GM19463 (cell line): ENCODE measurements around the gene TBX2.

Experiments
- ATAC-seq: cut with Tn5 transposase; IDR thresholded peaks from one replicate; pipeline ENCODE4 v1.9.1; 2021; ENCODE audit warnings: mild to moderate bottlenecking, moderate library complexity; ENCODE audit not compliant: unreplicated experiment

TBX2 gene

DNA sequence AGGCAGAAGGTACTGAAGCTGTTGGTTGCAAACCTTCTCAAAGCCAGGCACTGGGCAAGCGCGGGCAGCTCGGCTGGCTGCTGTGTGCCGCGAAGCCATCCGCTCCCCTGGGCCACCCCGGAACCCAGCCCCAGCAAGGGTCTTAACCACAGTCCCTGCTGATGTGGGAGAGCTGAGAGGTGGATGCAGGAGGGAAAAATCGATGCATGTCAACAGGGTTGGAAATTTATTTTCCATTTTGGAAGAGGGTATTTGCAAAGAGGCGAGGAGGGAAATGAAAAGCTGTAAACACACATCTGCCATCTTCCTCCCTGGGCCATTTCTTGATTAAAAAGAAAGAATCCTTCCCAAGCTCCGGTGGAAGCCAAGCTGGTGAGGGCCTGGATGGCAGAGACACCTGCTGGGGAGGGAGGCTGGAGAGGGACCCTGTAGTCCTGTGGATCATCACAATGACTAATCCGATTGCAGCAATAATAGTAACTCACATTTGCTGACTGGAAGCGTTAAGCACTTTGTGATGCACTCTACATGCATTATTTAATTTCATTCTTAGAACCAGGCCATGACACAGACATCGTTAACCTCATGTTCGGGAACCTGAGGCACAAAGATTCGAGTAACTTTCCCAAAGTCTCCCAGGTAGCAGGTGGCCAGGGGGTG lies 13.9 kb upstream of the TBX2 start:
- no peak for ATAC-seq

DNA sequence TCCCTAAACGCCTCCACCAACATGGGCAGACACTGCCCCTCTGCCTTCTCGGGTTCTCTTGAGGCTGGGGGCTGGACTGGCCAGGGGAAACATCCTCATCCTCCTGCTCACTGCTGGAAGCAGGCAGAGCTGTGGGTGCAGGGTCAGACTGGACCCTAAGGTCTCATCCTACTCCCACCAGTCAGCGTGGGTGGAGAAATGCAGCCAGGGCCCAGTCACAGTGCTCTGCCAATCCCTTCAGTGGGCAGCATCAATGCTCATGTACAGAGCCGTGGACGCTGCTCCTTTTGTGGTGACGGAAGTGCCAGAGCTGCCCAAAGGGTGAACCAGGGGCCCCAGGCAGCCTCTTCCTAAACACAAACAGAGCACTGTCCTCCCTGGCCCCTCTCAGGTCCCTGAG lies 13.4 kb upstream of the TBX2 start:
- ATAC-seq, result no peak

DNA sequence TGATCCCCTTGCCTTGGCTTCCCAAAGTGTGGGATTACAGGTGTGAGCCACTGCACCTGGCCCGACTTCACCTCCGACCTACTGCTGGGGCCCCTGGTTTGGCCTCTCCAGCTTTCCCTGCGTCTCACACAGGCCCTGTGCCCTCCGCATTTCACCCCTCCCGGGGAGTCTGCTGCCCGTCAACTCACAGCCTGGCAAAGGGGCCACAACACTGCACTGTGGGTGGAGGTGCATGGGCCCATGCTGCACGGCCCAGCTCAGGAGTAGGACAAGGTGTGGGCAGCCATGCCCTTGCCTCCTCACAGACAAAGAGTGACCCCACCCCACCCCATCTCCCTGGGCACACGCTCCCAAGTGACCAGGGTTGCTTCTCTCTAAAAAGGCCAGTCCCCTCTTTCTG lies 12.6 kb upstream of the TBX2 start:
- ATAC-seq, result no peak

DNA sequence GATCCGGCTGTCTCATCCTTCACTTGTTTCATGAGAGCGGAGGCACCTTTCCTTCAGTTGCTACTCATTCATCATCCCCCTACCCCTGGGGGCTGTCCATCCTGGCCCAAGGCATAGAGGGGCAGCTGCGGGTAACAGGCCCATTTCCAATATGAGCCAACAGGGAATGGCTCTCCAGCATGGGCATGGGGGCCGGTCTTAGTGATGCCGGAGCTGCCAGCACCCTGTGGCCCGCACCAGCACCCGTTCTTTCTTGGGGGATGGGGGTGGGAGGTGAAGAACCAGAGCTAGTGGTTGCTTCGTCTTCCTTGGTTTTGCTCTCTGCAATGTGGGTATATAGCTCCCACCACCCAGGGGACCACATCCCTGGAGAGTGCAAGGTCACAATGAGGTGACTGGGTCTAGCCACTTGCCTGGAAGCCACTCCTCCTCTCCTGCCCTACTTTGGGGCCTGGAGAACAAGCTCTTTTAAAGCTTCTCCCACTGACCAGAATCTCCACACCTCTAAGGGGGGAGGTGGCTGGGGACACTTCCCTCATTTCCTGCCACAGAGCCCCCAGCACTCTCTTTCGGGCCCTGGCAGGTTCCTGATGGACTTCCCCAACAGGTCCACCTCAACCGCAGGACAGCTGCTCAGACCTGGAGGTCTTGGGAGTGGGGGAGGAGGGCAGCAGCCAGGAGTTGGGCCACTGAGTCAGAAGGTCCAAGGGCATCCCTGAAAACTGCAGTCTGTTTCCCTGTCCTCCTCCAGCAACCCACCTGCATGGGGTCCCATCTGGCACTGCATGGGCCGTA lies 11.9 kb upstream of the TBX2 start:
- no peak for ATAC-seq

DNA sequence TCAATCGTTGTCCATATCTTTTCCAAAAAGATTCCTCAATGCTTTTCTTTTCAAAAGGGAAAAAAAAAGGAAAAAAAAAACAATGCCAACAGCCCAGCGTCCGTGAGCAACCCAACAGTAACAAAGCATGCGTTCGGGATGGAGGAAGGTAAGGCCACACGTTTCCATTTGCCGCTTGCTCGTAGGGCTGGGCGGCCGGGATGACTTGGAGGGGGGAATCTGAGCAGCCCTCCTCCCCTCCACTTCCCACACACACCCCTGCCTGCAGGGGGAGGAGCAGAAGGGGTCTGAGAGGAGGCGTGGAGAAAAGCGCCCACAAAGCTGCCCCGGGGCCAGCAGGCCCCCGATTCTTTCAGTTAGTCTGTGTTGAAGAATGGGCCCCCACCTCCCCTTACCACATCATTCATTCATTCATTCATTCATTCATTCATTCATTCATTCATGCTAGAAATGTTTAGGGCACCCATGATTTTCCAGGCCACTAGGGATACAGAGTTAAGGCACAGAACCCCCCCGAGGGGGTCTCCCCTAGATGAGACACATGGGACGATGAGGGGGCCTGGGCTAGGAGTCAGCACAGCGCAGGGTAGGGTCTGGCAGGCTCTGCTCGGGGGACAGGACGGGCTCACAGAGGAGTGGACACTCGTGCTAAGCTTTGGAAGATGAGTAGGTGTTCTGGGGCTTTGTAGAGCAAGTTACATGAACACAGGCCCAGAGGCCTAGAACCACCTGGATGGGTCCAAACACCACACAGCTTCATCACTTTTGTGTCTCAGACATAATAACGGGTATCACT lies 10.9 kb upstream of the TBX2 start:
- no peak for ATAC-seq

DNA sequence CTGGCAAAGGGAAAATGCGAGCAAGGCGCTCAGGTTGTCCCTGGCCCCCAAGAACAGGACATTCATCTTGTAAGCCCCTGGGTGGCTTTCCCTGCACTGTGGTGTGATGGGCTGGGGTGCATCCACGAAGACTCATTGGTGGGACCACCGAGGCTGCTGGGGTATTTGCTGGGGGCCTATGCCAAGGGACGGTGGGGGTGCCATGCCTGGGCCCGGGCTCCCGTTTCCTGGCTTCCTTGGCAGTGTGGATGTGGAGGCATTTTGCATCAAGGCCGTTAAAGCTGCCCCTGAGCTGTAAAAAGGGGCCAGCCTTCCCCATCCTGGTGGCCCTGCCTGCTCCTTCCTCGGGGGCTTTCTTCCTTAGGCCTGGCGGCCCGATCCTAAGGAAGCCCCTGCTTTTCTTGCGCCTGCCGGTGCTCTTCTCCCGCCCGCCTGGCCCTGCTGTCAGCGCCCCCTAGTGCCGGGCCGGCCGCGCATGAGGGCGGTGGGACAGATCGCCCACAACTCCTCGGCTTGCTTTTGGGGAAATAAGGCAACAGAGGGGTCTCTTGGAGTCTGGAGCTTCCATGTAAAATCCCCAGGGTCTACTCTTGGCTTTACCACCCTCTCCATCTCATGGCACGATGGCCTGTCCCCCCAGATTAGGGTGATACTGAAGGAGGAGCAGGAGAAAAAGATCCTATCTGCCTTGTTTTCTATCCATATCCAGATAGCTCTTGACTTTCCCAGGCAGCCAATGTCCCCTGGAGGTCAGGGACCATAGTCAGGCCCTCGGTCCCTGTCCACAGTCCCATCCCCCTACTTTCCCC lies 9.8 kb upstream of the TBX2 start:
- no peak for ATAC-seq

DNA sequence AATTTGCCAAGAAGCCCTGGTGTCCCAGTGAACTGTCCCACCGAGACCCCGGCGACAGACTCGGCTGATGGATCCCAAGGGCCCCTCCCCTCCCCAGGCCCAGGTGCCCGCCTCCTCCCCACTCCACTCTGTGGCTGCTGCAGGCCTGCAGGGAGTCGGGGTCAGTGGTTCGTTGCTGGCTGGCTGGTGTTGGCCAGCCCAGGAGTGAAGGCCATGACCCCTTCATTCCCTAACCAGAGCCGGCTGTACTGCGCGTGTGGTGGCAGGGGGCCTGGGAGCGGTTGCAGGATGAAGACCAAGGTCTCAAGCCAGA lies 9.2 kb upstream of the TBX2 start:
- ATAC-seq, result no peak

DNA sequence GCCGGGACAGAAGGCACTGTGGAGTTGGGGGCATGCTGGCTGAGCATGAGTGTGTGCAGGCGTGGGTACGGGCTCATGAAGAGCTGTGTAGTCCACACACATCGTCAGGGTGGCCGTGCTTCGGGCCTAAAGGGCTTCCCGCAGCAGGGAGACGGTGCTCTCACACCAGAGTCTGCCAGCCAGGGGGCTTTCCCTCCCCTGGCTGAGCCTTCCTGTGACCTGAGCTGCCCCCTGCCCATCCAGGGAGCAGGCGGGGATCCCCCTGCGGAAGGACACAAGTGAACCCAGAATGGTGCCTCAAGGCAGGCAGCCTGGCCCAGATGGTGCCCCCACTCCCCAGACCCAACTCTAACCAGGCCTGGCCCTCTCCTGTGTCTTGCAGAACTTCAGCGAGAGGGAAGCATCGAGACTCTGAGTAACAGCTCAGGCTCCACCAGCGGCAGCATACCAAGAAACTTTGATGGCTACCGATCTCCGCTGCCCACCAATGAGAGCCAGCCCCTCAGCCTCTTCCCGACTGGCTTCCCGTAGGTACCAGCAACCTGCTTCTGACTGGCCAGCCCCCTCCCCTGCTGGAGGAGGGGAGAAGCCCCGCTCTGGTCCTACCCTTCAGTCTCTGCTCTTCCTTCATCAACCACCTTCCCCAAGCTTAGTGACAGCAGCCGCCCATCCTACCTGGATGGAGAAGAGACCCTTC lies 7.9 kb upstream of the TBX2 start:
- ATAC-seq, result no peak

DNA sequence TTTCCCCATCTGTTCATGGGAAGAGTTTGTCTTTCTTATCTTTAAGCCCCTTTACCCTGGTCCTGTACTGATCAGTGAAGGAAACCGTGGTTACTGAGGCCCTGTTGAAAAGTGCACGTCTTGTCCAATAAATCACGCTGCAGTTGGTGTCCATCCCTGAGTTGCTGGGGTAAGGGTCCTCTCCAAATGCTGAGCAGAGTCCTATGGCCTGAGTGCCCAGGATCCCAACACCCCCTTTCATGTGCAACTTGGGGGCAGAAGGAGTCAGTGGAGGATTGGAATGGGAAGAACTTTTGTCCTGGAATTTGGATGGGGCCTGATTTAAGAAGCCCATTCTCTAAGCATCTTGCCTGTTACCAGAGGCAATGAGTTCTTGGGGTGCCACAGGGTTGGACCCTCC lies 7.0 kb upstream of the TBX2 start:
- ATAC-seq, result no peak

DNA sequence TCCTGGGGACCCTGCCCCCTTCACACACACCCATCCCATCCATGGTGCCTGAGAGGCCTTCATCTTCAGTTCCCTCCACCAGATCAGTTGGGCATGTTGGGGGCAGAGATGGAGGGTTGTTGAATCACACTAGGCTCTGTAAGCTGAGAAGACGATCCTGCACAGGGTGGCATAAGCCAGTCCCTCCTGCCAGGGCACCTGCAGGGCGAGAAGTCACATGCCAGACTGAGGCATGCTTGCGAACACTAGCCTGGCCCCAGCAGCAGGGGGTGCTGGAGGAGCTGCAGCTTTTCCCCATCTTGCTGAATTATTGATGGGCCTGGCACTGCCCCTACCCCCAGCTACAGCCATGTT lies 6.1 kb upstream of the TBX2 start:
- ATAC-seq, result no peak

DNA sequence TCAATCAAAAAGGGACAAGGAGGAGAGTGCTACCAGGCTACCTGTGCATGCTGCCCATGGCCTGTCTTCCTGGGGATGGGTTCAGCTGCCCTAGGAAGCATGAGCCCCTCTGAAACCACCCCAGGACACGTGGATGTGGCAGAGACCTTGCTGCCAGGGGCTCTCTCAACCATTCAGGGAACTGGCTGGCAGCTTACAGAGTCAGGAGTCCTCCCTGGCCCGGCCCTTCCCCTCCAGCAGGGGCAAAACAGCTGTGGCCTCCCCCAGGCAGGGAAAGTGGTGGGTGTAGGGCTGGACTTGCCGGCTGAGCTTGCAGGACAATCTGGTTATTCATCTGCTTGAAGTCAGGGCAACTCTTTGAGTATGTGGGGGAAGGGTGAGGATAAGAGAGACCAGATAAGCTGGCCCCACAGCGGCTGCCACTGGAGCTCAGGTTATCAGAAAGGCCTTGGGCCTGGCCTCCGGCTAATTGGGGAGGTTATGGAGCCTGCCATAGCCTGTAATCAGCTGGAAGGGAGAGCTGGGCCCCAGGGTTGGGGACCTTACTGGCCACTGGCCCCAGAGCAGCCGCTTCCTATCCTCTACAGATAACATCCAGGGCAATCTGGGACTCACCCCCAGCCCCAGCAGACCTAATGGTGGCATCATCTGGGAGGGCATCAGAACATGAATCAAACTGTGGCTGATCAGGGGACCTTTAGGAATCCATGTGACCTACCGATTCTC lies 5.6 kb upstream of the TBX2 start:
- no peak for ATAC-seq

DNA sequence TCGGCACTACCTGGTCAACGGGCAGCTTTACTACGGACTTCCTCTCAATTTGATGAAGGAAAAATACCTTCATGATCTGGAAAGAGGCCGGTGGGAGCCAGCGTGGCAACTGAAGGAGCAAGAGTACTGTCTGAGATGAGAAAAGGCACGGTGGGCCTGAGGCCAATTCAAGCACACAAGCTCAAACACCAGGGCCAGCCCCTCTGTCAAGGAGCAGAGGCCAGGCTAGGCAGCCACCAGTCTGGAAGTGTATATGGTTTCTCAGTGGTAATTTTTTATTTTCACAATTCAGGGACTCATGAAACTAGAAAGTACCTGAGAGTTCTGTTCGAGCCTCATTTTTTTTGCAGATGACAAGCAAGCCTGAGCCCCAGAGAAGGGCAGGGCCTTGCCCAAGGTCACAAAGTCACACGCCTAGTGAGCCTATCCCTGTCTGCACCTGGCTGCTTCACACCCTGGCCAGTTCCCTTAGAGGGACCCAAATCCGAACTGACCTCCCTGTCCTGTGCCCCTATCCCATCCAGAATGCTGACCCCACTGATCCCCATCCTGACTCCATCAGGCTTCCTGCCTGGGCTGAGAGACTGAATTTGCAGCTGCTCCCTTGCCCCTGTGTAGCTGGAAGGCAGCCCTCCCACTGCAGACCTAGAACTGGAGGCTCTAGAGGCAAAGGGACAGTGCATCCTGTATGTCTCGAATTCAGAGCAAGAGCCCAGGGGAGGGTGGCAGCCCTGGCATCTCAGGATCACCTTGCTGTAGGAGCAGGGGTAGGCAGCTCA lies 4.8 kb upstream of the TBX2 start:
- no peak for ATAC-seq

DNA sequence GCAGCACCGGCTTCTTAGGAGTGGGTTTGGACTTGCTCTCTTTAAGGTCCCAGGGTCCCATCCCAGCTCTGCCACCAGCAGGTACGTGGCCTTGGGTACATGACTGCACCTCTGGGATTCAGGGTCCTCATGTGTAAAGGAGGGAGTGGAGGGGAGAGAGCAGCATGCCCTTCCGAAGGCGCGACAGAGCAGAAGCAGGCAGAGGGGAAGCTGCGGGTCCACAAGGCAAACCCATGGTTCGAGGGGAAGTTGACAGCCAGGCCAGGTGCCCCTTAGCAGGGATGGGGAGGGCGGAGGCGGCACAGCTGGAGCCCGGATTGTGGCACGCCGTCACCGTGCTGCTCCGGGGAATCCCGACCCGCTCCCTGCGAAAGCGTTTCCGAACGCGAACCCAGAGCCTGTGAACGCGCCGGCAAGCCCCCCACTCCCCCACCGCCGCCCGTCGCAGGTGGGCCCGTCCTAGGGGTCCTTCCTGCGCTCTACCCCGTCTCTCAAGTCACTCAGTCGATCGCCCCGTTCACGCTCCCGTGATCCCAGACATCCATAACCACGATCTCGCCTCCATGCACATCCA lies 4.1 kb upstream of the TBX2 start:
- no peak for ATAC-seq

DNA sequence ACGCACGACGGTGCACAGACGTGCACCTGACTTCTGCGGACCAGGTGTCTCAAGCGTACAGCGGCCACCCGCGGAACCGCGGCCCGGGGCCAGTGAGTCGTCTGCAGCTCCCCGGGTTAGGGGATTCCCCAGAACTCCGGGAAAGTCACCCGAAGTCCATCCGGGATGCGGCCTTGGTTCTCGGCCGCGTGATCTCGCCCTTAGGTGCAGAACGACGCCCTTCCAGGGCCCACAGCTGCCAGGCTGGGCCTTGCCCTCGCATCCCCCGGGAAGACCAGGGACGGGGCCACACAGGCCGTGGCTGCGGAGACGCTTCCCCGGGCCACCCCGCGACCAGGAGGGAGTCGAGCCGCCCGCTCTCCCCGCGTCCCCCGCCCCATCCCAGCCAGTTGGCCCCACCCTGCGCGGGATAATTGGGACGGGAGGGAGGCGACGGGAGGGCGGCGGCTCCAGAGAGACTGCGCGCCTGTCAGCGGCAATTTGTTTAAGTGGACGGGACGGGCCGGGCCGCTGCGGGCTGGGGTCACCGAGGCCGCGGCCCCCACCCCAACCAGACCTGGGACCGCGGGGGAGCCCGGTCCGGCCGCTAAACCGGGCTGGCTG lies 3.6 kb upstream of the TBX2 start:
- ATAC-seq, result no peak

DNA sequence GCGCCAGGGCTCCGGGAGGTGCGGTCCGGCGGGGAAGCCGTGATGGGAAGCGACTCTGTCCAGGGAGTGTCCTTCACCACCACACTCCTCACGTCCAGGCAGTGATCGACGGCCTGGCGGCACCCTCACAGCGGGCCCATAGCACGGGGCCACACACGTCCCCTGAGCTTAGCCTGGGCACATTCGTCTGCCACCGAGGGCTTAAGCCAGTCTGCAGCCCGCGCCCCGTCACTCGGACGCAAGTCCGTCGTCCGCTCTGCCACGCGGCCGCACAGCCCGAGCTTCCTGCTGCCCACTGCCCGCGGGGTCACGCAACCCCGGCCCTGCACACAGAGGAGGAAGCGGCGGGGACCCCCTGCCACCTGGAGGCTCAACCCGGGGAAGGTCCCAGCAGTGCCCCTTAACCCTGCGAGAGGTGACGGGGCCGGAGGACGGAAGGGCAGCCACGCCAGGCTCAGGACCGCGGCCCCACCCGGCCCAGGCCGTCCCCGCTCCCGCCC lies 3.0 kb upstream of the TBX2 start:
- ATAC-seq, result no peak

DNA sequence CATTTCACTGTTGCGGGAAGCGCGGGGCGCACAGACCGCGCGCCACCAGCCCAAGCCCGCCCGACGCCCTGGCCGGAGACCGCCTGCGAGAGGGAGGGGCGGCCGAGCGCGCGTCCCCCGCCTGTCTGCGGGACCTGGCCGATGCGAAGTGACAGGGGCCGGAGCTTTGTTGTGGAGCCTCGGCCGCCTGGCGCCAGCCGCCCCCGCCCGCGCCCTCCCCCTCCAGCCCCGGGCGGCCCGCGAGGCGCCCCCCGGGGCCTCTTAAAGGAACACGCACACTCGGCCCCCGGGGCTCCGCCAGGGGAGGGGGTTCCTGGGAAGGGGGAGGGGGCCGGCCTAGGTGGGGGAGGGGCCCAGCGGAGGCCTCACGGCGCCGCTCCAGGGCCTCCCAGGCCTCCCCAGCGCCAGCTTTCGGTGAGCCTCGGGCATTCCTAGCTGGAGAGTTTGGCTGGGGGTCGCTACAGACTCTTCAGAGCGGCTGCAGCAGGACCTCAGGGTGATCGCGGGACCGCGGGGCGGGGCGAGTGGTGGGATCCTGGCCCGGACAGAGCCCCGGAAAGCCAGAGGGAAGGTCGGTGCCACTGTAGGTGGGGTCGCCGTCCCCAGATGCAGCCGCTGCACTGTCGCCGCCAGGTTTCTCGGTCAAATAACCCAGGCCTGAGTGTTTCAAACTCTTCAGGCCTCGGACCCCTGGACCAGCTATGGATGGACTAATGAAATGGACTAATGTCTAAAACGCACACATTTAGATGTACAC lies 2.4 kb upstream of the TBX2 start:
- ATAC-seq, result no peak

DNA sequence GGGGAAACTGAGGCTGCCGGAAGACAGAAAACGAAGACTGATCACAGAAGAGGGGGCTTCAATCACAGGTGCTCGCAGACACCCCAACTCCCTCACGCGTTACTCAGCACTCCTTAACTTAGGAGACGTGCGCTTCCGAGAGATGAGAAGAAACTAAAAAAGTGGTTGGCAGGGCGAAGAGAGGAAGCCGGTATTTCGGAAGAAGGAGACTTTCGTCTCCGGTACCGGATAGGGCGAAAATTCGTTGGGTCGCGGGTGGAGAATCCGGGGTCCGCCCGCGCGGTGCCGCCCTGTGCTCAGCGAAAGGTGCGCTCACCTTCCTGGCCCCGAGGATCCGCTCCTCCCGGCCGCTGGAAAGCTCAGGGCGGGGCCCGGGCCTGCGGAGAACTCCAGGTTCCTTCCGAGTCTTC lies 917 bp upstream of the TBX2 start:
- no peak for ATAC-seq
